Measurements from ENCODE around the gene MAMDC2. TPM values are rescaled to one million over a fixed set of nuclear protein-coding genes. Genes with fewer than 3 reads are reported as not detected.
"Not testable (repeated sequence)": the region's sequence is repeated elsewhere in the genome, so short reads cannot be mapped to it uniquely, and the experiment has no call there.

MAMDC2 gene
- total RNA-seq, 1 experiment from 2014 or later = 0.26 TPM

DNA sequence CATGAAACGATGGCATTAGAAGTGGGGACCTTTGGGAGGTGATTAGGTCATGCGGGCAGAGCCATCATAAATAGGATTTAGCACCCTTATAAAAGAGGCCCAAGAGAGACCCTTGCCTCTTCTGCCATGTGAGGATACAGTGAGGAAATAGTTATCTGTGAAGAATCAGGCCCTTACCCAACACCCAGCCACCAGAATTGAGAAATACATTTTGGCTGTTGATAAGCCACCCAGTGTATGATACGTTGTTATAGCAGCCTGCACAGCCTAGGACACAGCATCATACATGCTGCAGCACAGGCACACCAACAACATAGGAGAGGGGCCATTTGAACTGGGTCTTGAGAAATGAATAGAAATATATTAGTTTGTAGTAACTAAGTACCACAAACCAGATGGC is 8.0 kb upstream of the MAMDC2 start:
- no peak overlapping the region for H3K27ac Mint-ChIP-seq (ENCODE audit: unreplicated experiment)
- intact Hi-C loops (cut with micrococcal nuclease; ENCODE audit: unreplicated experiment) = no loop called here
- TF ChIP-seq, protein P1, sequence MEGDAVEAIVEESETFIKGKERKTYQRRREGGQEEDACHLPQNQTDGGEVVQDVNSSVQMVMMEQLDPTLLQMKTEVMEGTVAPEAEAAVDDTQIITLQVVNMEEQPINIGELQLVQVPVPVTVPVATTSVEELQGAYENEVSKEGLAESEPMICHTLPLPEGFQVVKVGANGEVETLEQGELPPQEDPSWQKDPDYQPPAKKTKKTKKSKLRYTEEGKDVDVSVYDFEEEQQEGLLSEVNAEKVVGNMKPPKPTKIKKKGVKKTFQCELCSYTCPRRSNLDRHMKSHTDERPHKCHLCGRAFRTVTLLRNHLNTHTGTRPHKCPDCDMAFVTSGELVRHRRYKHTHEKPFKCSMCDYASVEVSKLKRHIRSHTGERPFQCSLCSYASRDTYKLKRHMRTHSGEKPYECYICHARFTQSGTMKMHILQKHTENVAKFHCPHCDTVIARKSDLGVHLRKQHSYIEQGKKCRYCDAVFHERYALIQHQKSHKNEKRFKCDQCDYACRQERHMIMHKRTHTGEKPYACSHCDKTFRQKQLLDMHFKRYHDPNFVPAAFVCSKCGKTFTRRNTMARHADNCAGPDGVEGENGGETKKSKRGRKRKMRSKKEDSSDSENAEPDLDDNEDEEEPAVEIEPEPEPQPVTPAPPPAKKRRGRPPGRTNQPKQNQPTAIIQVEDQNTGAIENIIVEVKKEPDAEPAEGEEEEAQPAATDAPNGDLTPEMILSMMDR (IDR thresholded peaks at IDR 0.05; ENCODE audit: unreplicated experiment) = no peak
- CTCF ChIA-PET = no interaction called here
- no TSS peak for BruUV-seq (replicated peaks)
- no peaks in the 10 kb centered on the region for H3K36me3 Mint-ChIP-seq (ENCODE audit: insufficient read depth, unreplicated experiment)
- no peak for DNase-seq
- no peaks in the 10 kb centered on the region for H3K4me1 Mint-ChIP-seq (ENCODE audit: low read depth, unreplicated experiment)
- H3K4me3 Mint-ChIP-seq (ENCODE audit: low read depth, unreplicated experiment) = no peak overlapping the region
- H3K27me3 Mint-ChIP-seq (ENCODE audit: unreplicated experiment) = peaks cover 12% of the 10 kb centered on the region
- peaks cover 3% of the 10 kb centered on the region for H3K9me3 Mint-ChIP-seq (ENCODE audit: low read depth, unreplicated experiment)

DNA sequence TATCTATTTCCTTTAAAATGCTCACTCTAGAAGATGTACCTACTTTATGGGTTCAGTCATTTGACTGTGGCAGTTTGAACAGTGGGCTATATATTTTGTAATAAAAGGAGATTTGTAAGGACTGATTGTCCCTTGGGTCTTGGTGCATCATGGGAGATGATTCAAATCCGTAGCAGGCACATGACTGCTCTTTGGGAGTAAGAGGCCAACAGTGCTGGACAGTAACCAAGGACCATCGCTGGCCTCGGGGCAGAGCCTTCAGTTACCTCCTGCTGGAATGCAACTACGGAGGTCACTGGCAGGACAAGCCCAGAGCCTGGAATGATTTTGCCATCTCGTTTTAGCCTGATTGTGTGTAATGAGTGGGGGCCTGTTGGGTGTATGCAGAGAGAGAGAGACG is 7.0 kb upstream of the MAMDC2 start:
- Mint-ChIP-seq H3K4me1 (ENCODE audit: low read depth, unreplicated experiment) (no peaks in the 10 kb centered on the region), H3K9me3 (ENCODE audit: low read depth, unreplicated experiment) (peaks cover 3% of the 10 kb centered on the region), H3K27me3 (ENCODE audit: unreplicated experiment) (peaks cover 12% of the 10 kb centered on the region), H3K36me3 (ENCODE audit: insufficient read depth, unreplicated experiment) (no peaks in the 10 kb centered on the region), H3K4me3 (ENCODE audit: low read depth, unreplicated experiment) (no peak overlapping the region), H3K27ac (ENCODE audit: unreplicated experiment) (no peak overlapping the region)
- DNase-seq = no peak
- no TSS peak for BruUV-seq (replicated peaks)
- CTCF ChIA-PET = no interaction called here
- TF ChIP-seq, protein P1 (IDR thresholded peaks at IDR 0.05; ENCODE audit: unreplicated experiment) = no peak
- intact Hi-C loops (cut with micrococcal nuclease; ENCODE audit: unreplicated experiment) = no loop called here

DNA sequence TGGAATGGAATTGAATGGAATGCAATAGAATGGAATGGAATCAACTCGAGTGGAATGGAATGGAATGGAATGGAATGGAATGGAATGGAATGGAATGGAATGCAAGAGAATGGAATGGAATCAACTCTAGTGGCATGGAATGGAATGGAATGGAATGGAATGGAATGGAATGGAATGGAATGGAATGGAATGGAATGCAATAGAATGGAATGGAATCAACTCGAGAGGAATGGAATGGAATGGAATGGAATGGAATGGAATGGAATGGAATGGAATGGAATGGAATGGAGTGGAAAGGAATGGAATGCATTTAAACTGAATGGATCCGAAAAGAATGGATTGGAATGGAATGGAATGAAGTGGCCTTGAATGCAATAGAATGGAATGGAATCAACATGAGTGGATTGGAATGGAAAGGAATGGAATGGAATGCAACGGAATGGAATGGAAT is 5.5 kb upstream of the MAMDC2 start:
- H3K9me3 Mint-ChIP-seq (ENCODE audit: low read depth, unreplicated experiment); CTCF ChIA-PET; BruUV-seq (replicated peaks); intact Hi-C loops (cut with micrococcal nuclease; ENCODE audit: unreplicated experiment); H3K4me3 Mint-ChIP-seq (ENCODE audit: low read depth, unreplicated experiment); H3K4me1 Mint-ChIP-seq (ENCODE audit: low read depth, unreplicated experiment); H3K27ac Mint-ChIP-seq (ENCODE audit: unreplicated experiment); DNase-seq; H3K36me3 Mint-ChIP-seq (ENCODE audit: insufficient read depth, unreplicated experiment): not testable (repeated sequence)
- H3K27me3 Mint-ChIP-seq (ENCODE audit: unreplicated experiment) = peaks cover 25% of the 10 kb centered on the region

DNA sequence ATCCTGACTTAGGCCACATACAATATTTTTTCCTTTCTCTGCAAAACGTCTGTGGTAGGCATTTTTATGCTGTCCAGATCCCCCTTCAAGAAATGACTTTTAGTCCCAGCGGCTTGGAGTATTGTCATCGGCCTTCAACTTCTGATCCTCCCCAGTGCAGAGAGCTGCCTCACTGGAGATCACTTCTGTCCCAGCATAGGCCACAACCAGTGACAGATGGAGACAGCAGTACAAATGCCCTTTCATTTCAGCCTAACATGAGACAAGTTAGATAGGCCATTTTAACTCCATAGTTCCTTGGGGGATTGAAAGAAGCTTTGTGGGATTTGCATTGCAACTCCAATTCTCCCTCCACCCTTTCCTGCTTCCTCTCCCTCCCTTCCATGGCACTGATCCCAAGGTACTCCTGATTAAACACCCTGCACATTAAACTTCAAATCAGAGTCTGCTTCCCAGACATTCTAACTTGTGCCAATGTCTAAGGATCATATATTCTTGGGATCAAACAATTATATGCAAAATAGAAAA is 3.2 kb upstream of the MAMDC2 start:
- H3K27ac Mint-ChIP-seq (ENCODE audit: unreplicated experiment) = no peak overlapping the region
- H3K4me1 Mint-ChIP-seq (ENCODE audit: low read depth, unreplicated experiment) = peaks cover 11% of the 10 kb centered on the region
- DNase-seq = no peak
- intact Hi-C loops (cut with micrococcal nuclease; ENCODE audit: unreplicated experiment) = loop anchor here (10.0 kb wide), 1 partner anchor 56 kb away; no protein-coding TSS in a partner anchor
- TF ChIP-seq, protein P1 (IDR thresholded peaks at IDR 0.05; ENCODE audit: unreplicated experiment) = no peak
- CTCF ChIA-PET = no interaction called here
- H3K4me3 Mint-ChIP-seq (ENCODE audit: low read depth, unreplicated experiment) = no peak overlapping the region
- H3K9me3 Mint-ChIP-seq (ENCODE audit: low read depth, unreplicated experiment) = peaks cover 3% of the 10 kb centered on the region
- H3K36me3 Mint-ChIP-seq (ENCODE audit: insufficient read depth, unreplicated experiment) = peaks cover 7% of the 10 kb centered on the region
- BruUV-seq (replicated peaks) = no TSS peak
- peaks cover 28% of the 10 kb centered on the region for H3K27me3 Mint-ChIP-seq (ENCODE audit: unreplicated experiment)

DNA sequence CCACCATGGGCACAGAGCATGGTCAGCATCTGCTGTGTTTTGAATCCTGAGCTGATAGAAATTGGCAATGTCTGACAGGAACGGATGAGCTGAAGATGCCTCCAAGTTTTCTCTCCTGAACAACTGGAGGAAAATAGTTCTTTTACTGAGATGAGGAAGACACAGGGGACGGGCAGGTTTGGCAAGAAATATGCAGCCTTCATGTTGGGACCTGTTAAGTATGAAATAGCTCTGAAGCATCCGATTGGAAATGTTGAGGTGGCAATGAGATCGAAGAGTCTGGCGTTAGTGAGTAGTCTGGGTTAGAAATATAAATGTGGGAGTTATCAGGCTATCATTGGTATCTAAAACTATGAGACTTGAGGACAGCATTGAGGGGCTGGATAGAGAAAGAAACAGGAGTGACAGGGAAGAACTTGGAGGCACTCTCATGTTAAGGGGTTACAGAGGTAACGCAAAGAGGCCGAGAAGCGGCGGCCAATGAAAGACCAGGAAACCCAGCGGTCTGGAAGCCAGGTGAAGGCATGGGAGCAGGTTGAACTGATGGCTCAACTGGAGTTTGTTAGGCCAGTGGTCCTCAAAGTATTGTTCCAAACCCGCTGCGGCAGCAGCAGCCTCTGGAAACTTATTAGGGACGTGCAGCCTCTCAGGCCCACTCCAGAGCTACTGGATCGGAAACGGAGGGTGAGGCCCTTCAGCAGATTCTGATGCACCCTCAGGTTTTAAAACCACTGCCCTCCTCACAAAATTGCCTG is 1.0 kb upstream of the MAMDC2 start:
- DNase-seq = no peak
- intact Hi-C loops (cut with micrococcal nuclease; ENCODE audit: unreplicated experiment) = loop anchor here (10.0 kb wide), 1 partner anchor 58 kb away; no protein-coding TSS in a partner anchor
- Mint-ChIP-seq H3K4me3 (ENCODE audit: low read depth, unreplicated experiment) (no peak overlapping the region), H3K9me3 (ENCODE audit: low read depth, unreplicated experiment) (peaks cover 3% of the 10 kb centered on the region), H3K27me3 (ENCODE audit: unreplicated experiment) (peaks cover 28% of the 10 kb centered on the region), H3K4me1 (ENCODE audit: low read depth, unreplicated experiment) (peaks cover 11% of the 10 kb centered on the region), H3K27ac (ENCODE audit: unreplicated experiment) (no peak overlapping the region), H3K36me3 (ENCODE audit: insufficient read depth, unreplicated experiment) (peaks cover 7% of the 10 kb centered on the region)
- CTCF ChIA-PET = no interaction called here
- TF ChIP-seq, protein P1 (IDR thresholded peaks at IDR 0.05; ENCODE audit: unreplicated experiment) = no peak
- no TSS peak for BruUV-seq (replicated peaks)

Data from Calu3 (cell line).